GM23338 (cell line): ENCODE results near the gene TTC28. TPM values are rescaled to one million over a fixed set of nuclear protein-coding genes. Genes with fewer than 3 reads are reported as not detected.

Source experiments
- ATAC-seq: fragments of 200-7000 bp; cut with Tn5 transposase; 3 replicates; pipeline ENCODE4 v1.9.1; 2020
- DNase-seq: peaks from one replicate; pipeline ENCODE4 v3.0.0-alpha.2; 2015; ENCODE audit warnings: low spot score
- H2AFZ ChIP-seq: fragments of 200-600 bp; sonication (generic); 2 replicates; pipeline ENCODE4 v1.8.0; 2016; ENCODE audit warnings: antibody characterized with exemption, mild to moderate bottlenecking, moderate library complexity
- H3F3A ChIP-seq: fragments of 200-600 bp; sonication (generic); replicated peaks from 2 replicates; pipeline ENCODE4 v1.8.0; 2017; ENCODE audit warnings: antibody characterized with exemption, mixed run types, low read depth
- H3K27ac ChIP-seq: fragments of 200-600 bp; sonication (generic); 2 replicates; pipeline ENCODE4 v1.6.1; 2016; ENCODE audit warnings: low read depth
- H3K27me3 ChIP-seq: fragments of 200-600 bp; sonication (generic); 2 replicates; pipeline ENCODE4 v1.8.0; 2016; ENCODE audit warnings: mild to moderate bottlenecking, mixed run types, moderate library complexity; ENCODE audit not compliant: insufficient read depth
- H3K36me3 ChIP-seq: fragments of 200-600 bp; sonication (generic); 2 replicates; pipeline ENCODE4 v1.8.0; 2016; ENCODE audit warnings: mild to moderate bottlenecking; ENCODE audit not compliant: insufficient read depth
- H3K4me1 ChIP-seq: fragments of 200-600 bp; sonication (generic); 2 replicates; pipeline ENCODE4 v1.8.0; 2016; ENCODE audit warnings: mild to moderate bottlenecking, moderate library complexity; ENCODE audit not compliant: insufficient read depth
- H3K4me2 ChIP-seq: fragments of 200-600 bp; sonication (generic); 2 replicates; pipeline ENCODE4 v1.7.1; 2017; ENCODE audit warnings: mixed run types
- H3K4me3 ChIP-seq: fragments of 200-600 bp; sonication (generic); 2 replicates; pipeline ENCODE4 v1.6.1; 2016; ENCODE audit warnings: mixed run types
- H3K79me2 ChIP-seq: fragments of 200-600 bp; sonication (generic); replicated peaks from 2 replicates; pipeline ENCODE4 v1.8.0; 2017; ENCODE audit warnings: mild to moderate bottlenecking; ENCODE audit not compliant: insufficient read depth
- H3K9me2 ChIP-seq: fragments of 200-600 bp; sonication (generic); 2 replicates; pipeline ENCODE4 v1.8.0; 2017; ENCODE audit not compliant: insufficient read depth
- H4K20me1 ChIP-seq: fragments of 200-600 bp; sonication (generic); replicated peaks from 2 replicates; pipeline ENCODE4 v1.8.0; 2017; ENCODE audit warnings: mild to moderate bottlenecking; ENCODE audit not compliant: insufficient read depth
- H3K27ac Mint-ChIP-seq: 2 replicates; pipeline ENCODE4 v1.8.0; 2020; ENCODE audit warnings: inconsistent platforms, mild to moderate bottlenecking, moderate library complexity, mixed read lengths
- H3K27me3 Mint-ChIP-seq: 3 replicates; pipeline ENCODE4 v1.8.0; 2022; ENCODE audit warnings: low read depth, mild to moderate bottlenecking, moderate library complexity, mixed read lengths, inconsistent platforms; ENCODE audit not compliant: insufficient read depth, poor library complexity
- H3K36me3 Mint-ChIP-seq: 3 replicates; pipeline ENCODE4 v1.8.0; 2021; ENCODE audit warnings: low read depth, mild to moderate bottlenecking, inconsistent platforms, moderate library complexity, mixed read lengths
- H3K4me1 Mint-ChIP-seq: 3 replicates; pipeline ENCODE4 v1.8.0; 2020; ENCODE audit warnings: mild to moderate bottlenecking, inconsistent platforms, mixed read lengths
- H3K4me3 Mint-ChIP-seq: 3 replicates; pipeline ENCODE4 v1.8.0; 2021; ENCODE audit warnings: moderate library complexity, mild to moderate bottlenecking, inconsistent platforms, mixed read lengths
- H3K9me3 Mint-ChIP-seq: 3 replicates; pipeline ENCODE4 v1.8.0; 2020; ENCODE audit warnings: moderate library complexity, mild to moderate bottlenecking, inconsistent platforms, mixed read lengths
- CREB1 ChIP-seq: fragments of 250-450 bp; sonication (Bioruptor Pico); IDR thresholded peaks from 2 replicates; pipeline ENCODE4 v1.5.0; 2020; ENCODE audit warnings: low read depth, mild to moderate bottlenecking, moderate library complexity
- EZH2 ChIP-seq: fragments of 200-600 bp; sonication (generic); IDR thresholded peaks from one replicate; pipeline ENCODE4 v1.8.0; 2017; ENCODE audit warnings: antibody characterized with exemption, mild to moderate bottlenecking, low read depth; ENCODE audit not compliant: unreplicated experiment
- EZH2phosphoT487 ChIP-seq: fragments of 200-600 bp; sonication (generic); IDR thresholded peaks from one replicate; pipeline ENCODE4 v1.8.1; 2018; ENCODE audit warnings: antibody characterized with exemption; ENCODE audit not compliant: unreplicated experiment
- JUNB ChIP-seq: IDR thresholded peaks from one replicate; pipeline ENCODE4 v1.6.1; 2016; ENCODE audit warnings: antibody characterized with exemption; ENCODE audit not compliant: unreplicated experiment
- NANOG ChIP-seq: IDR thresholded peaks from 2 replicates; pipeline ENCODE4 v1.6.1; 2016; ENCODE audit warnings: antibody characterized with exemption, borderline replicate concordance
- POLR2AphosphoS5 ChIP-seq: IDR thresholded peaks from 2 replicates; pipeline ENCODE4 v1.6.1; 2016; ENCODE audit warnings: antibody characterized with exemption, low read depth
- STAT1 ChIP-seq: IDR thresholded peaks from one replicate; pipeline ENCODE4 v1.6.1; 2016; ENCODE audit warnings: antibody characterized with exemption; ENCODE audit not compliant: unreplicated experiment
- ZNF114 ChIP-seq: fragments of 250-450 bp; sonication (Bioruptor Pico); IDR thresholded peaks from 2 replicates; pipeline ENCODE4 v1.5.0; 2020; ENCODE audit warnings: mild to moderate bottlenecking, moderate library complexity
- ZNF331 ChIP-seq: fragments of 250-450 bp; sonication (Bioruptor Pico); IDR thresholded peaks from 2 replicates; pipeline ENCODE4 v1.5.0; 2020; ENCODE audit warnings: low read depth, mild to moderate bottlenecking, moderate library complexity
- polyA plus RNA-seq: library from polyadenylated mRNA; unstranded; fragments of >200 nt; fragmentation: Nextera tagmentation; extraction: Ambion mirVana; gene quantifications from 2 replicates; pipeline ENCODE4 v1.2.1, GENCODE V29; 2016
- total RNA-seq: library from RNA; depleted of rRNA; stranded (reverse); fragments of >200 nt; shearing (Covaris generic); gene quantifications from 2 replicates; pipeline ENCODE4 v1.2.3, GENCODE V29; 2014
- TF ChIP-seq, protein P1 (sequence below): IDR thresholded peaks from one replicate; pipeline ENCODE4 v1.6.1; 2018; ENCODE audit warnings: antibody characterized with exemption; ENCODE audit not compliant: unreplicated experiment
- TF ChIP-seq, protein P2 (sequence below), 2 experiments: fragments of 200-600 bp in 1 of 2; sonication (generic) in 1 of 2; conservative IDR thresholded peaks; 2 replicates each; pipeline versions ENCODE4 v1.5.1 to v1.6.1; 2016 to 2017; ENCODE audit warnings: antibody characterized with exemption in 2 of 2, low read depth in 2 of 2, mild to moderate bottlenecking in 2 of 2, moderate library complexity in 1 of 2
- TF ChIP-seq, protein P3 (sequence below): fragments of 250-450 bp; sonication (Bioruptor Pico); IDR thresholded peaks from 2 replicates; pipeline ENCODE4 v1.5.0; 2020; ENCODE audit warnings: mild to moderate bottlenecking, moderate library complexity
- TF ChIP-seq, protein P4 (sequence below): IDR thresholded peaks from 2 replicates; pipeline ENCODE4 v1.6.1; 2016; ENCODE audit warnings: antibody characterized with exemption

Gene TTC28
- total and polyA plus RNA-seq, 2 experiments from 2014 or later: 4.5 to 16.1 TPM

DNA sequence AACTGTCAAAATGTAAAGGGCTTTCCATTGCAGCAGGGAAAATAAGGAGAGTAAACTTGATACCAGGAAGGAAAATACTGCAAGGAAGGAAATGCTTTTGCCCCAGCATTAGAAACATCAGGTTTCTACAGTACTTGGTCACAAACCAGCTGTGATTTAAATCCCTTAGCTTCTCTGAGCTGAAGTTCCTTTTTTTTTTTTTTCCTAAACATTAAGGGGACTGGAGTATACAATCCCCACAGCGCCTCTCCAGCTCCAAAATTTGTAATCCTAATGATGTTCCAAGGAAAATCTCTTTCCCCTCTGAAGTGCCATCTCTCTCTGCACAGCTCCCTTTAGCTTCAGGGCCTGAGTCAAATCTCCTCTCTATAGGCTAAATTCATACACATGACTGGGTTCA, 540.1 kb downstream of the TTC28 start:
- Histone ChIP-seq H3K4me3 (no peak overlapping the region), H3K79me2 (no peaks in the 10 kb centered on the region), H3K36me3 (no peaks in the 10 kb centered on the region), H3K27me3 (no peaks in the 10 kb centered on the region), H2AFZ (no peak overlapping the region), H4K20me1 (no peaks in the 10 kb centered on the region), H3K4me2 (no peak overlapping the region), H3K9me2 (0 out of 2 replicates have a peak, but pooled peaks cover 4% of the 10 kb centered on the region), H3K27ac (no peak overlapping the region), H3F3A (no peaks in the 10 kb centered on the region), H3K4me1 (peaks cover 14% of the 10 kb centered on the region)
- ATAC-seq (no peak), DNase-seq (no peak)
- Mint-ChIP-seq H3K9me3 (no peaks in the 10 kb centered on the region), H3K4me3 (no peak overlapping the region), H3K27me3 (peaks cover 5% of the 10 kb centered on the region), H3K4me1 (peaks cover 37% of the 10 kb centered on the region), H3K27ac (no peak overlapping the region), H3K36me3 (0 out of 3 replicates have a peak, but pooled peaks cover 3% of the 10 kb centered on the region)
- TF ChIP-seq, protein P1, sequence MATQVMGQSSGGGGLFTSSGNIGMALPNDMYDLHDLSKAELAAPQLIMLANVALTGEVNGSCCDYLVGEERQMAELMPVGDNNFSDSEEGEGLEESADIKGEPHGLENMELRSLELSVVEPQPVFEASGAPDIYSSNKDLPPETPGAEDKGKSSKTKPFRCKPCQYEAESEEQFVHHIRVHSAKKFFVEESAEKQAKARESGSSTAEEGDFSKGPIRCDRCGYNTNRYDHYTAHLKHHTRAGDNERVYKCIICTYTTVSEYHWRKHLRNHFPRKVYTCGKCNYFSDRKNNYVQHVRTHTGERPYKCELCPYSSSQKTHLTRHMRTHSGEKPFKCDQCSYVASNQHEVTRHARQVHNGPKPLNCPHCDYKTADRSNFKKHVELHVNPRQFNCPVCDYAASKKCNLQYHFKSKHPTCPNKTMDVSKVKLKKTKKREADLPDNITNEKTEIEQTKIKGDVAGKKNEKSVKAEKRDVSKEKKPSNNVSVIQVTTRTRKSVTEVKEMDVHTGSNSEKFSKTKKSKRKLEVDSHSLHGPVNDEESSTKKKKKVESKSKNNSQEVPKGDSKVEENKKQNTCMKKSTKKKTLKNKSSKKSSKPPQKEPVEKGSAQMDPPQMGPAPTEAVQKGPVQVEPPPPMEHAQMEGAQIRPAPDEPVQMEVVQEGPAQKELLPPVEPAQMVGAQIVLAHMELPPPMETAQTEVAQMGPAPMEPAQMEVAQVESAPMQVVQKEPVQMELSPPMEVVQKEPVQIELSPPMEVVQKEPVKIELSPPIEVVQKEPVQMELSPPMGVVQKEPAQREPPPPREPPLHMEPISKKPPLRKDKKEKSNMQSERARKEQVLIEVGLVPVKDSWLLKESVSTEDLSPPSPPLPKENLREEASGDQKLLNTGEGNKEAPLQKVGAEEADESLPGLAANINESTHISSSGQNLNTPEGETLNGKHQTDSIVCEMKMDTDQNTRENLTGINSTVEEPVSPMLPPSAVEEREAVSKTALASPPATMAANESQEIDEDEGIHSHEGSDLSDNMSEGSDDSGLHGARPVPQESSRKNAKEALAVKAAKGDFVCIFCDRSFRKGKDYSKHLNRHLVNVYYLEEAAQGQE: no peak
- no peak for TF ChIP-seq STAT1
- TF ChIP-seq JUNB: no peak
- no peak for TF ChIP-seq POLR2AphosphoS5
- TF ChIP-seq ZNF114 (CRISPR knock-in tag): no peak
- no peak for TF ChIP-seq EZH2phosphoT487
- TF ChIP-seq CREB1: no peak
- TF ChIP-seq, protein P2, sequence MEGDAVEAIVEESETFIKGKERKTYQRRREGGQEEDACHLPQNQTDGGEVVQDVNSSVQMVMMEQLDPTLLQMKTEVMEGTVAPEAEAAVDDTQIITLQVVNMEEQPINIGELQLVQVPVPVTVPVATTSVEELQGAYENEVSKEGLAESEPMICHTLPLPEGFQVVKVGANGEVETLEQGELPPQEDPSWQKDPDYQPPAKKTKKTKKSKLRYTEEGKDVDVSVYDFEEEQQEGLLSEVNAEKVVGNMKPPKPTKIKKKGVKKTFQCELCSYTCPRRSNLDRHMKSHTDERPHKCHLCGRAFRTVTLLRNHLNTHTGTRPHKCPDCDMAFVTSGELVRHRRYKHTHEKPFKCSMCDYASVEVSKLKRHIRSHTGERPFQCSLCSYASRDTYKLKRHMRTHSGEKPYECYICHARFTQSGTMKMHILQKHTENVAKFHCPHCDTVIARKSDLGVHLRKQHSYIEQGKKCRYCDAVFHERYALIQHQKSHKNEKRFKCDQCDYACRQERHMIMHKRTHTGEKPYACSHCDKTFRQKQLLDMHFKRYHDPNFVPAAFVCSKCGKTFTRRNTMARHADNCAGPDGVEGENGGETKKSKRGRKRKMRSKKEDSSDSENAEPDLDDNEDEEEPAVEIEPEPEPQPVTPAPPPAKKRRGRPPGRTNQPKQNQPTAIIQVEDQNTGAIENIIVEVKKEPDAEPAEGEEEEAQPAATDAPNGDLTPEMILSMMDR (conservative IDR thresholded peaks at IDR 0.05; ENCODE audit: low read depth in 2 of 2): no peak
- TF ChIP-seq, protein P3, sequence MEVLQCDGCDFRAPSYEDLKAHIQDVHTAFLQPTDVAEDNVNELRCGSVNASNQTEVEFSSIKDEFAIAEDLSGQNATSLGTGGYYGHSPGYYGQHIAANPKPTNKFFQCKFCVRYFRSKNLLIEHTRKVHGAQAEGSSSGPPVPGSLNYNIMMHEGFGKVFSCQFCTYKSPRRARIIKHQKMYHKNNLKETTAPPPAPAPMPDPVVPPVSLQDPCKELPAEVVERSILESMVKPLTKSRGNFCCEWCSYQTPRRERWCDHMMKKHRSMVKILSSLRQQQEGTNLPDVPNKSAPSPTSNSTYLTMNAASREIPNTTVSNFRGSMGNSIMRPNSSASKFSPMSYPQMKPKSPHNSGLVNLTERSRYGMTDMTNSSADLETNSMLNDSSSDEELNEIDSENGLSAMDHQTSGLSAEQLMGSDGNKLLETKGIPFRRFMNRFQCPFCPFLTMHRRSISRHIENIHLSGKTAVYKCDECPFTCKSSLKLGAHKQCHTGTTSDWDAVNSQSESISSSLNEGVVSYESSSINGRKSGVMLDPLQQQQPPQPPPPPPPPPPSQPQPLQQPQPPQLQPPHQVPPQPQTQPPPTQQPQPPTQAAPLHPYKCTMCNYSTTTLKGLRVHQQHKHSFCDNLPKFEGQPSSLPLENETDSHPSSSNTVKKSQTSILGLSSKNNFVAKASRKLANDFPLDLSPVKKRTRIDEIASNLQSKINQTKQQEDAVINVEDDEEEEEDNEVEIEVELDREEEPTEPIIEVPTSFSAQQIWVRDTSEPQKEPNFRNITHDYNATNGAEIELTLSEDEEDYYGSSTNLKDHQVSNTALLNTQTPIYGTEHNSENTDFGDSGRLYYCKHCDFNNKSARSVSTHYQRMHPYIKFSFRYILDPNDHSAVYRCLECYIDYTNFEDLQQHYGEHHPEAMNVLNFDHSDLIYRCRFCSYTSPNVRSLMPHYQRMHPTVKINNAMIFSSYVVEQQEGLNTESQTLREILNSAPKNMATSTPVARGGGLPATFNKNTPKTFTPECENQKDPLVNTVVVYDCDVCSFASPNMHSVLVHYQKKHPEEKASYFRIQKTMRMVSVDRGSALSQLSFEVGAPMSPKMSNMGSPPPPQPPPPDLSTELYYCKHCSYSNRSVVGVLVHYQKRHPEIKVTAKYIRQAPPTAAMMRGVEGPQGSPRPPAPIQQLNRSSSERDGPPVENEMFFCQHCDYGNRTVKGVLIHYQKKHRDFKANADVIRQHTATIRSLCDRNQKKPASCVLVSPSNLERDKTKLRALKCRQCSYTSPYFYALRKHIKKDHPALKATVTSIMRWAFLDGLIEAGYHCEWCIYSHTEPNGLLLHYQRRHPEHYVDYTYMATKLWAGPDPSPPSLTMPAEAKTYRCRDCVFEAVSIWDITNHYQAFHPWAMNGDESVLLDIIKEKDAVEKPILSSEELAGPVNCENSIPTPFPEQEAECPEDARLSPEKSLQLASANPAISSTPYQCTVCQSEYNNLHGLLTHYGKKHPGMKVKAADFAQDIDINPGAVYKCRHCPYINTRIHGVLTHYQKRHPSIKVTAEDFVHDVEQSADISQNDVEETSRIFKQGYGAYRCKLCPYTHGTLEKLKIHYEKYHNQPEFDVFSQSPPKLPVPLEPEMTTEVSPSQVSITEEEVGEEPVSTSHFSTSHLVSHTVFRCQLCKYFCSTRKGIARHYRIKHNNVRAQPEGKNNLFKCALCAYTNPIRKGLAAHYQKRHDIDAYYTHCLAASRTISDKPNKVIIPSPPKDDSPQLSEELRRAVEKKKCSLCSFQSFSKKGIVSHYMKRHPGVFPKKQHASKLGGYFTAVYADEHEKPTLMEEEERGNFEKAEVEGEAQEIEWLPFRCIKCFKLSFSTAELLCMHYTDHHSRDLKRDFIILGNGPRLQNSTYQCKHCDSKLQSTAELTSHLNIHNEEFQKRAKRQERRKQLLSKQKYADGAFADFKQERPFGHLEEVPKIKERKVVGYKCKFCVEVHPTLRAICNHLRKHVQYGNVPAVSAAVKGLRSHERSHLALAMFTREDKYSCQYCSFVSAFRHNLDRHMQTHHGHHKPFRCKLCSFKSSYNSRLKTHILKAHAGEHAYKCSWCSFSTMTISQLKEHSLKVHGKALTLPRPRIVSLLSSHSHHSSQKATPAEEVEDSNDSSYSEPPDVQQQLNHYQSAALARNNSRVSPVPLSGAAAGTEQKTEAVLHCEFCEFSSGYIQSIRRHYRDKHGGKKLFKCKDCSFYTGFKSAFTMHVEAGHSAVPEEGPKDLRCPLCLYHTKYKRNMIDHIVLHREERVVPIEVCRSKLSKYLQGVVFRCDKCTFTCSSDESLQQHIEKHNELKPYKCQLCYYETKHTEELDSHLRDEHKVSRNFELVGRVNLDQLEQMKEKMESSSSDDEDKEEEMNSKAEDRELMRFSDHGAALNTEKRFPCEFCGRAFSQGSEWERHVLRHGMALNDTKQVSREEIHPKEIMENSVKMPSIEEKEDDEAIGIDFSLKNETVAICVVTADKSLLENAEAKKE (CRISPR knock-in tag): no peak
- no peak for TF ChIP-seq NANOG
- no peak for TF ChIP-seq EZH2
- TF ChIP-seq ZNF331 (CRISPR knock-in tag): no peak
- TF ChIP-seq, protein P4, sequence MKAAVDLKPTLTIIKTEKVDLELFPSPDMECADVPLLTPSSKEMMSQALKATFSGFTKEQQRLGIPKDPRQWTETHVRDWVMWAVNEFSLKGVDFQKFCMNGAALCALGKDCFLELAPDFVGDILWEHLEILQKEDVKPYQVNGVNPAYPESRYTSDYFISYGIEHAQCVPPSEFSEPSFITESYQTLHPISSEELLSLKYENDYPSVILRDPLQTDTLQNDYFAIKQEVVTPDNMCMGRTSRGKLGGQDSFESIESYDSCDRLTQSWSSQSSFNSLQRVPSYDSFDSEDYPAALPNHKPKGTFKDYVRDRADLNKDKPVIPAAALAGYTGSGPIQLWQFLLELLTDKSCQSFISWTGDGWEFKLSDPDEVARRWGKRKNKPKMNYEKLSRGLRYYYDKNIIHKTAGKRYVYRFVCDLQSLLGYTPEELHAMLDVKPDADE: no peak
